Activated CD4-positive, alpha-beta T cell treated with anti-CD3 and anti-CD28 coated beads, Interleukin-2, amount 50 U/mL, for 4 hours (primary cell): ENCODE results near the gene TCIRG1.

ENCODE experiments used
- DNase-seq, 2 experiments: peaks; one replicate each; pipeline ENCODE4 v3.0.0-alpha.2; 2020

The TCIRG1 gene

GRCh38 chr11:68099057-68099456 lies 60.2 kb downstream of the TCIRG1 start:
- no peak for DNase-seq

GRCh38 chr11:68099474-68100405 lies 60.9 kb downstream of the TCIRG1 start:
- peak in 1 of 2 experiments; percentile 17 for DNase-seq
